H9 (cell line): Measurements from ENCODE around the gene TMPRSS5. TPM values are rescaled to one million over a fixed set of nuclear protein-coding genes. Genes with fewer than 3 reads are reported as not detected.

Experiments
- DNase-seq: peaks from one replicate; pipeline ENCODE4 v3.0.0-alpha.2; 2017
- H2AFZ ChIP-seq: one replicate; pipeline ENCODE4 v1.6.1; 2013; ENCODE audit warnings: mild to moderate bottlenecking, low read length, control low read depth, moderate library complexity
- H2AK5ac ChIP-seq: 2 replicates; pipeline ENCODE4 v1.6.1; 2013; ENCODE audit warnings: low read length, control low read depth, mixed read lengths; ENCODE audit not compliant: insufficient read length
- H2BK120ac ChIP-seq: one replicate; pipeline ENCODE4 v1.6.1; 2013; ENCODE audit warnings: low read depth, mild to moderate bottlenecking, low read length, control low read depth, inconsistent platforms; ENCODE audit not compliant: poor library complexity, severe bottlenecking
- H2BK12ac ChIP-seq: 2 replicates; pipeline ENCODE4 v1.6.1; 2013; ENCODE audit warnings: low read length, control low read depth, mixed read lengths, low read depth; ENCODE audit not compliant: insufficient read length
- H2BK15ac ChIP-seq: 2 replicates; pipeline ENCODE4 v1.6.1; 2013; ENCODE audit warnings: low read depth, low read length, control low read depth
- H2BK20ac ChIP-seq: one replicate; pipeline ENCODE4 v1.6.1; 2013; ENCODE audit warnings: low read depth, mild to moderate bottlenecking, low read length, control low read depth, inconsistent platforms; ENCODE audit not compliant: poor library complexity, severe bottlenecking
- H2BK5ac ChIP-seq: 2 replicates; pipeline ENCODE4 v1.6.1; 2013; ENCODE audit warnings: low read length, control low read depth, mixed read lengths; ENCODE audit not compliant: insufficient read length
- H3K14ac ChIP-seq: 2 replicates; pipeline ENCODE4 v1.6.1; 2013; ENCODE audit warnings: low read length, control low read depth; ENCODE audit not compliant: insufficient read depth
- H3K18ac ChIP-seq: 2 replicates; pipeline ENCODE4 v1.6.1; 2013; ENCODE audit warnings: low read depth, mild to moderate bottlenecking, mixed read lengths, low read length, control low read depth; ENCODE audit not compliant: insufficient read length
- H3K23ac ChIP-seq: 2 replicates; pipeline ENCODE4 v1.6.1; 2013; ENCODE audit warnings: low read length, control low read depth, mixed read lengths, low read depth; ENCODE audit not compliant: insufficient read length
- H3K23me2 ChIP-seq: 2 replicates; pipeline ENCODE4 v1.6.1; 2013; ENCODE audit warnings: low read depth, mild to moderate bottlenecking, mixed read lengths, low read length, control low read depth; ENCODE audit not compliant: insufficient read length, poor library complexity, severe bottlenecking
- H3K27ac ChIP-seq: 2 replicates; pipeline ENCODE4 v1.5.1; 2013; ENCODE audit warnings: low read length, control low read depth, mixed read lengths, low read depth; ENCODE audit not compliant: insufficient read length
- H3K27me3 ChIP-seq: 2 replicates; pipeline ENCODE4 v1.6.1; 2013; ENCODE audit warnings: low read length, control low read depth, inconsistent platforms; ENCODE audit not compliant: insufficient read depth
- H3K4ac ChIP-seq: 2 replicates; pipeline ENCODE4 v1.6.1; 2013; ENCODE audit warnings: low read depth, mild to moderate bottlenecking, control low read depth, inconsistent platforms, low read length, moderate library complexity
- H3K4me1 ChIP-seq: 2 replicates; pipeline ENCODE4 v1.6.1; 2013; ENCODE audit warnings: low read length, control low read depth, inconsistent platforms; ENCODE audit not compliant: insufficient read depth
- H3K4me2 ChIP-seq: 2 replicates; pipeline ENCODE4 v1.6.1; 2013; ENCODE audit warnings: low read length, control low read depth, mixed read lengths; ENCODE audit not compliant: insufficient read length, insufficient read depth
- H3K56ac ChIP-seq: 2 replicates; pipeline ENCODE4 v1.6.1; 2013; ENCODE audit warnings: low read depth, mild to moderate bottlenecking, mixed read lengths, low read length, control low read depth; ENCODE audit not compliant: insufficient read length
- H3K79me1 ChIP-seq: 2 replicates; pipeline ENCODE4 v1.6.1; 2013; ENCODE audit warnings: low read depth, mild to moderate bottlenecking, moderate library complexity, low read length, control low read depth, inconsistent platforms; ENCODE audit not compliant: insufficient read depth, poor library complexity, severe bottlenecking
- H3K79me2 ChIP-seq: 2 replicates; pipeline ENCODE4 v1.6.1; 2013; ENCODE audit warnings: low read length, control low read depth, inconsistent platforms; ENCODE audit not compliant: insufficient read depth
- H3K9ac ChIP-seq: 2 replicates; pipeline ENCODE4 v1.6.1; 2013; ENCODE audit warnings: low read length, control low read depth, mixed read lengths; ENCODE audit not compliant: insufficient read length; ENCODE audit errors: extremely low read depth
- H3K9me3 ChIP-seq: one replicate; pipeline ENCODE4 v1.6.1; 2013; ENCODE audit warnings: low read depth, low read length, inconsistent platforms; ENCODE audit not compliant: control insufficient read depth
- H3T11ph ChIP-seq: one replicate; pipeline ENCODE4 v1.6.1; 2013; ENCODE audit warnings: mild to moderate bottlenecking, low read length, control low read depth, inconsistent platforms
- H4K20me1 ChIP-seq: one replicate; pipeline ENCODE4 v1.6.1; 2013; ENCODE audit not compliant: control insufficient read depth, insufficient read length, insufficient read depth
- H4K5ac ChIP-seq: 2 replicates; pipeline ENCODE4 v1.6.1; 2013; ENCODE audit warnings: low read depth, mild to moderate bottlenecking, mixed read lengths, low read length, control low read depth; ENCODE audit not compliant: insufficient read length
- H4K8ac ChIP-seq: replicated peaks from 2 replicates; pipeline ENCODE4 v1.6.1; 2013; ENCODE audit warnings: low read length, control low read depth, mixed read lengths, low read depth; ENCODE audit not compliant: insufficient read length
- H4K91ac ChIP-seq: 2 replicates; pipeline ENCODE4 v1.6.1; 2013; ENCODE audit warnings: low read depth, mild to moderate bottlenecking, moderate library complexity, mixed read lengths, low read length, control low read depth; ENCODE audit not compliant: insufficient read length
- H3K27ac Mint-ChIP-seq, 3 experiments: 2 replicates in 2 of 3; 3 replicates in 1 of 3; pipeline ENCODE4 v1.8.0; 2020 to 2021; ENCODE audit warnings: mixed read lengths in 3 of 3, mild to moderate bottlenecking in 1 of 3, moderate library complexity in 1 of 3
- H3K27me3 Mint-ChIP-seq: 2 replicates; pipeline ENCODE4 v1.8.0; 2021; ENCODE audit warnings: low read depth, mild to moderate bottlenecking, moderate library complexity, mixed read lengths
- H3K36me3 Mint-ChIP-seq, 3 experiments: 2 replicates in 2 of 3; 3 replicates in 1 of 3; pipeline ENCODE4 v1.8.0; 2020 to 2021; ENCODE audit warnings: low read depth in 3 of 3, mixed read lengths in 3 of 3; ENCODE audit not compliant: insufficient read depth in 1 of 3
- H3K4me1 Mint-ChIP-seq, 2 experiments: 2 replicates each; pipeline ENCODE4 v1.8.0; 2020; ENCODE audit warnings: mixed read lengths in 2 of 2
- H3K4me3 Mint-ChIP-seq, 2 experiments: 2 replicates in 1 of 2; 3 replicates in 1 of 2; pipeline ENCODE4 v1.8.0; 2020 to 2021; ENCODE audit warnings: mild to moderate bottlenecking in 2 of 2, mixed read lengths in 2 of 2, moderate library complexity in 1 of 2
- H3K9me3 Mint-ChIP-seq, 2 experiments: 2 replicates in 1 of 2; 3 replicates in 1 of 2; pipeline ENCODE4 v1.8.0; 2020; ENCODE audit warnings: mild to moderate bottlenecking in 2 of 2, mixed read lengths in 2 of 2, moderate library complexity in 1 of 2
- CTCF ChIP-seq: fragments of 200-600 bp; sonication (generic); conservative IDR thresholded peaks from 3 replicates; pipeline ENCODE4 v1.8.0; 2021; ENCODE audit warnings: antibody characterized with exemption, mild to moderate bottlenecking
- WGBS: extraction: QIAGEN DNeasy Blood & Tissue Kit; methylation state at CpG from one replicate; pipeline ENCODE4 v1.1.7; 2013; ENCODE audit warnings: missing lambda C conversion rate, low lambda C conversion rate, mixed read lengths; ENCODE audit not compliant: insufficient read length; ENCODE audit errors: extremely low coverage; 5-methylcytosine and 5-hydroxymethylcytosine counted together
- total RNA-seq: library from RNA; stranded (reverse); gene quantifications from 2 replicates; pipeline ENCODE4 v1.2.1, GENCODE V29; 2021

The TMPRSS5 gene
- total RNA-seq, 1 experiment from 2014 or later, result 0.37 TPM

- H2AK5ac ChIP-seq, result no peak overlapping the region
- no CpG with 5 or more reads among the region's 5 CpGs for WGBS
- H3K9ac ChIP-seq, result no peak overlapping the region
- no peak overlapping the region for H3T11ph ChIP-seq
- H2BK5ac ChIP-seq, result no peak overlapping the region
- H3K18ac ChIP-seq, result no peak overlapping the region
- no peaks in the 10 kb centered on the region for H3K27me3 ChIP-seq
- H3K4me1 ChIP-seq, result no peaks in the 10 kb centered on the region
- H3K79me2 ChIP-seq, result no peaks in the 10 kb centered on the region
- Mint-ChIP-seq H3K27me3 (peaks cover 16% of the 10 kb centered on the region), H3K4me3 (no peak overlapping the region), H3K36me3 (peaks cover 10 to 13% (median 10%) of the 10 kb centered on the region in 3 experiments; a peak in 6 of 7 replicates), H3K9me3 (peaks cover 27 to 38% of the 10 kb centered on the region in 2 experiments), H3K27ac (no peak overlapping the region), H3K4me1 (no peaks in the 10 kb centered on the region)
- no peak overlapping the region for H4K8ac ChIP-seq
- no peak overlapping the region for H2BK12ac ChIP-seq
- H3K23ac ChIP-seq, result no peak overlapping the region
- H3K56ac ChIP-seq, result no peak overlapping the region
- no peak overlapping the region for H2BK15ac ChIP-seq
- H2AFZ ChIP-seq, result no peak overlapping the region
- H3K79me1 ChIP-seq, result no peaks in the 10 kb centered on the region
- no peak overlapping the region for H4K91ac ChIP-seq
- TF ChIP-seq CTCF, result no peak
- H3K23me2 ChIP-seq, result no peaks in the 10 kb centered on the region
- no peak overlapping the region for H3K27ac ChIP-seq
- H4K20me1 ChIP-seq, result no peaks in the 10 kb centered on the region
- no peak for DNase-seq
- H2BK20ac ChIP-seq, result no peak overlapping the region
- H3K4me2 ChIP-seq, result no peak overlapping the region
- no peak overlapping the region for H3K14ac ChIP-seq
- H3K9me3 ChIP-seq, result no peaks in the 10 kb centered on the region
- no peak overlapping the region for H2BK120ac ChIP-seq
- H4K5ac ChIP-seq, result no peak overlapping the region
- no peak overlapping the region for H3K4ac ChIP-seq
These were observed 50.3 kb downstream of the TMPRSS5 start for GRCh38 chr11:113655771-113656170.
